ENCODE measurements around the gene ZNF473. TPM values are rescaled to one million over a fixed set of nuclear protein-coding genes. Genes with fewer than 3 reads are reported as not detected.

ZNF473 gene
- total and polyA plus RNA-seq, 2 donors (not counting 3 experiments of a cell fraction or from before 2014, with no cell fraction given) = 3.8 to 8.7 TPM

DNA sequence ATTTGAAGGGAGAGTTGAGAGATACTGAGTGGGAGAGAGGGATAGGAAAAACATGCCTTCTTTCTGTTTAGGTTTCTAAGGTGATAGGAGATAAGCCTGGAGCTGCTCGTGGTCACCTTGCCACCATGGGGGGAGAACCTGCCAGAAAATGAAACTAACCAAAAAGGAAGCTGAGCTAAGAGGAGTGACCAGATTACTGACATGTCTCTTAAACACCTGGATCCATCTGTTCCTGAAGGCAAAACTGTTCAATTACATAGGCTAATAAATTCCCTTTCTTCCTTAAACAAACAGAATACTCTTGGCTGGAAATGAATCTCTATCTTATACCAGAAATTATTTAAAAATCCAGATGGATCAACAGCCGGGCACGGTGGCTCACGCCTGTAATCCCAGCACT is 27.3 kb downstream of the ZNF473 start:
- H3K4me2 ChIP-seq (ENCODE audit: insufficient read depth, low read length) = no peak overlapping the region
- dilution Hi-C loops (cut with MboI; ENCODE audit: extremely low pct_ligation_motif_present, low sequenced_read_pairs) (no loop called here), intact Hi-C loops (cut with micrococcal nuclease) (no loop called here)
- H3K79me2 ChIP-seq (ENCODE audit: control insufficient read depth, insufficient read depth, low read length) = no peaks in the 10 kb centered on the region
- FAIRE-seq = no peak
- TF ChIP-seq GATA2 (IDR thresholded peaks at IDR 0.05; ENCODE audit: insufficient read depth, insufficient read length, low read depth, low read length) (no peak), MYC (IDR thresholded peaks at IDR 0.05; ENCODE audit: low read depth, low read length) (no peak), POLR2A (IDR thresholded peaks at IDR 0.05; ENCODE audit: low read depth, low read length) (no peak), POLR2AphosphoS5 (IDR thresholded peaks at IDR 0.05; ENCODE audit: insufficient read depth, low read depth, low read length) (no peak), FOS (IDR thresholded peaks at IDR 0.05; ENCODE audit: borderline replicate concordance, insufficient read depth, low read length) (no peak), EZH2 (IDR thresholded peaks at IDR 0.05; ENCODE audit: borderline replicate concordance, low read depth, low read length, severe bottlenecking) (no peak), JUN (IDR thresholded peaks at IDR 0.05; ENCODE audit: borderline replicate concordance, insufficient read depth, insufficient read length, low read depth) (no peak)
- TF ChIP-seq, protein P1, sequence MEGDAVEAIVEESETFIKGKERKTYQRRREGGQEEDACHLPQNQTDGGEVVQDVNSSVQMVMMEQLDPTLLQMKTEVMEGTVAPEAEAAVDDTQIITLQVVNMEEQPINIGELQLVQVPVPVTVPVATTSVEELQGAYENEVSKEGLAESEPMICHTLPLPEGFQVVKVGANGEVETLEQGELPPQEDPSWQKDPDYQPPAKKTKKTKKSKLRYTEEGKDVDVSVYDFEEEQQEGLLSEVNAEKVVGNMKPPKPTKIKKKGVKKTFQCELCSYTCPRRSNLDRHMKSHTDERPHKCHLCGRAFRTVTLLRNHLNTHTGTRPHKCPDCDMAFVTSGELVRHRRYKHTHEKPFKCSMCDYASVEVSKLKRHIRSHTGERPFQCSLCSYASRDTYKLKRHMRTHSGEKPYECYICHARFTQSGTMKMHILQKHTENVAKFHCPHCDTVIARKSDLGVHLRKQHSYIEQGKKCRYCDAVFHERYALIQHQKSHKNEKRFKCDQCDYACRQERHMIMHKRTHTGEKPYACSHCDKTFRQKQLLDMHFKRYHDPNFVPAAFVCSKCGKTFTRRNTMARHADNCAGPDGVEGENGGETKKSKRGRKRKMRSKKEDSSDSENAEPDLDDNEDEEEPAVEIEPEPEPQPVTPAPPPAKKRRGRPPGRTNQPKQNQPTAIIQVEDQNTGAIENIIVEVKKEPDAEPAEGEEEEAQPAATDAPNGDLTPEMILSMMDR (IDR thresholded peaks at IDR 0.05; ENCODE audit: extremely low read depth in 1 of 2, insufficient read depth in 1 of 2, low read depth in 1 of 2, low read length in 2 of 2) = no peak
- TF ChIP-seq, protein P2, sequence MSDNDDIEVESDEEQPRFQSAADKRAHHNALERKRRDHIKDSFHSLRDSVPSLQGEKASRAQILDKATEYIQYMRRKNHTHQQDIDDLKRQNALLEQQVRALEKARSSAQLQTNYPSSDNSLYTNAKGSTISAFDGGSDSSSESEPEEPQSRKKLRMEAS (IDR thresholded peaks at IDR 0.05; ENCODE audit: insufficient read depth, insufficient read length) = no peak
- no TSS peak for BruUV-seq (replicated peaks)
- no peak for DNase-seq (ENCODE audit: low read depth, low spot score)
- H3K27me3 ChIP-seq (ENCODE audit: control insufficient read depth in 2 of 2, insufficient read depth in 2 of 2, low read length in 2 of 2) = no peaks in the 10 kb centered on the region
- H3K4me1 ChIP-seq (ENCODE audit: control insufficient read depth, extremely low read depth, insufficient read depth, low read length) = no peaks in the 10 kb centered on the region
- CTCF ChIA-PET = no interaction called here
- H3K4me3 ChIP-seq (replicated peaks in 1 of 3; ENCODE audit: insufficient read depth in 1 of 3, low read depth in 1 of 3, low read length in 3 of 3) = no peak overlapping the region
- H3K9ac ChIP-seq (replicated peaks; ENCODE audit: extremely low read depth, insufficient read depth, low read length) = no peak overlapping the region
- no peak overlapping the region for H2AFZ ChIP-seq (ENCODE audit: low read depth, low read length)
- H3K27ac ChIP-seq (ENCODE audit: insufficient read depth, low read depth, low read length) = no peak overlapping the region
- no peaks in the 10 kb centered on the region for H3K9me3 ChIP-seq (replicated peaks; ENCODE audit: control insufficient read depth, insufficient read depth, low read length)
- no peaks in the 10 kb centered on the region for H4K20me1 ChIP-seq (replicated peaks; ENCODE audit: control insufficient read depth, extremely low read depth, insufficient read depth, low read length)
- no peaks in the 10 kb centered on the region for H3K9me1 ChIP-seq (replicated peaks; ENCODE audit: control insufficient read depth, extremely low read depth, insufficient read depth, low read length)
- no peaks in the 10 kb centered on the region for H3K36me3 ChIP-seq (ENCODE audit: control insufficient read depth in 2 of 2, extremely low read depth in 1 of 2, insufficient read depth in 2 of 2, low read length in 2 of 2)
- POLR2A ChIA-PET = no interaction called here
